ENCODE results near the gene PAPPA. TPM values are rescaled to one million over a fixed set of nuclear protein-coding genes. Genes with fewer than 3 reads are reported as not detected.
A peak's percentile ranks its signal among the peaks of the same experiment; 100 is the strongest.

Gene PAPPA
- total RNA-seq, 4 donors from 2014 or later, result 0.29 to 17.1 (median 2.4) TPM

GRCh38 chr9:116152390-116152789 lies 1.2 kb upstream of the PAPPA start:
- no peak for DNase-seq
- Histone ChIP-seq H3K4me1 (no peaks in the 10 kb centered on the region), H3K36me3 (no peaks in the 10 kb centered on the region), H3K9me3 (no peaks in the 10 kb centered on the region), H3K27ac (peak overlapping the region; percentile 93), H3K27me3 (no peaks in the 10 kb centered on the region), H3K4me3 (no peak overlapping the region)
- no peak for TF ChIP-seq POLR2A (IDR thresholded peaks at IDR 0.05)
- peak; percentile 24 to 57 (median 44) for TF ChIP-seq CTCF (IDR thresholded peaks at IDR 0.05)
- intact Hi-C loops (cut with DNase I; ENCODE audit: low total_unique reads), result loop anchor here (10.0 kb wide), 1 partner anchor 212 kb away; no protein-coding TSS in a partner anchor

GRCh38 chr9:116152941-116153764 lies 438 bp upstream of the PAPPA start:
- H3K4me3 ChIP-seq, result peak overlapping the region; percentile 47 to 56
- H3K27me3 ChIP-seq, result no peaks in the 10 kb centered on the region
- H3K9me3 ChIP-seq, result no peaks in the 10 kb centered on the region
- DNase-seq, result peak; percentile 22 to 35
- intact Hi-C loops (cut with DNase I; ENCODE audit: low total_unique reads), result loop anchor here (10.0 kb wide), 1 partner anchor 212 kb away; no protein-coding TSS in a partner anchor
- H3K36me3 ChIP-seq, result no peaks in the 10 kb centered on the region
- TF ChIP-seq POLR2A (IDR thresholded peaks at IDR 0.05) (no peak), CTCF (IDR thresholded peaks at IDR 0.05) (no peak)
- no peaks in the 10 kb centered on the region for H3K4me1 ChIP-seq
- H3K27ac ChIP-seq, result peak overlapping the region; percentile 93

- no peaks in the 10 kb centered on the region for H3K27me3 ChIP-seq
- TF ChIP-seq CTCF (IDR thresholded peaks at IDR 0.05), result no peak
- no peak for TF ChIP-seq POLR2A (IDR thresholded peaks at IDR 0.05)
- peak overlapping the region; percentile 93 for H3K27ac ChIP-seq
- H3K9me3 ChIP-seq, result no peaks in the 10 kb centered on the region
- no peaks in the 10 kb centered on the region for H3K36me3 ChIP-seq
- no peaks in the 10 kb centered on the region for H3K4me1 ChIP-seq
- H3K4me3 ChIP-seq, result peak overlapping the region; percentile 39 to 56
- intact Hi-C loops (cut with DNase I; ENCODE audit: low total_unique reads), result loop anchor here (10.0 kb wide), 1 partner anchor 210 kb away; no protein-coding TSS in a partner anchor
- peak; percentile 34 to 36 for DNase-seq
Measured at GRCh38 chr9:116154334-116154975, 864 bp downstream of the PAPPA start.

- Histone ChIP-seq H3K9me3 (no peaks in the 10 kb centered on the region), H3K4me1 (no peaks in the 10 kb centered on the region), H3K36me3 (no peaks in the 10 kb centered on the region), H3K27me3 (no peaks in the 10 kb centered on the region), H3K27ac (peak overlapping the region; percentile 93), H3K4me3 (peak overlapping the region; percentile 39 to 56)
- peak; percentile 51 to 57 for DNase-seq
- peak in 1 of 2 donors; percentile 11 for TF ChIP-seq POLR2A (IDR thresholded peaks at IDR 0.05)
- no peak for TF ChIP-seq CTCF (IDR thresholded peaks at IDR 0.05)
- intact Hi-C loops (cut with DNase I; ENCODE audit: low total_unique reads), result loop anchor here (10.0 kb wide), 1 partner anchor 210 kb away; no protein-coding TSS in a partner anchor
Measured at GRCh38 chr9:116154976-116155697, 1.5 kb downstream of the PAPPA start.

Measured in uterus (tissue), 4 donors.